SK-N-DZ (cell line): ENCODE results near the gene DYNLT4.
"Not testable (repeated sequence)": the region's sequence is repeated elsewhere in the genome, so short reads cannot be mapped to it uniquely, and the experiment has no call there.

Experiments used
- DNase-seq: peaks from one replicate; pipeline ENCODE4 v3.0.0-alpha.2; 2015; ENCODE audit warnings: low spot score

DYNLT4 gene

GRCh38 chr1:44828841-44829440 lies 21.8 kb upstream of the DYNLT4 start:
- DNase-seq, result no peak

- no peak for DNase-seq
These were observed 21.0 kb upstream of the DYNLT4 start for GRCh38 chr1:44828003-44828651.

- no peak for DNase-seq
These were observed 20.2 kb upstream of the DYNLT4 start for GRCh38 chr1:44827197-44828002.

- no peak for DNase-seq
These were observed 19.4 kb upstream of the DYNLT4 start for GRCh38 chr1:44826375-44827196.

- DNase-seq, result not testable (repeated sequence)
These were observed 17.2 kb upstream of the DYNLT4 start for GRCh38 chr1:44824392-44824791.

- DNase-seq, result no peak
These were observed 15.9 kb upstream of the DYNLT4 start for GRCh38 chr1:44822981-44823451.

- no peak for DNase-seq
These were observed 15.1 kb upstream of the DYNLT4 start for GRCh38 chr1:44822131-44822701.

GRCh38 chr1:44821240-44821715 lies 14.1 kb upstream of the DYNLT4 start:
- no peak for DNase-seq

- DNase-seq, result no peak
These were observed 13.4 kb upstream of the DYNLT4 start for GRCh38 chr1:44820328-44821239.

GRCh38 chr1:44819608-44820327 lies 12.6 kb upstream of the DYNLT4 start:
- peak; percentile 92 for DNase-seq

GRCh38 chr1:44819196-44819607 lies 12.1 kb upstream of the DYNLT4 start:
- DNase-seq, result no peak

- no peak for DNase-seq
These were observed 10.8 kb upstream of the DYNLT4 start for GRCh38 chr1:44817771-44818495.

- DNase-seq, result no peak
These were observed 10.2 kb upstream of the DYNLT4 start for GRCh38 chr1:44817307-44817706.

- not testable (repeated sequence) for DNase-seq
These were observed 8.8 kb upstream of the DYNLT4 start for GRCh38 chr1:44815926-44816325.

- no peak for DNase-seq
These were observed 5.8 kb upstream of the DYNLT4 start for GRCh38 chr1:44812822-44813543.

GRCh38 chr1:44811234-44811633 lies 4.1 kb upstream of the DYNLT4 start:
- DNase-seq, result no peak

- not testable (repeated sequence) for DNase-seq
These were observed 3.6 kb upstream of the DYNLT4 start for GRCh38 chr1:44810762-44811105.

GRCh38 chr1:44810101-44810761 lies 3.1 kb upstream of the DYNLT4 start:
- no peak for DNase-seq
